GM12875 (cell line): Measurements from ENCODE around the gene MYBL2.

Experiments
- H3K4me3 ChIP-seq: one replicate; pipeline ENCODE4 v1.5.1; 2011; ENCODE audit warnings: low read depth, low read length, control low read depth
- CTCF ChIP-seq: IDR thresholded peaks from 2 replicates; pipeline ENCODE4 v1.5.1; 2011; ENCODE audit warnings: low read depth, mild to moderate bottlenecking, control low read depth, inconsistent platforms, low read length, moderate library complexity, borderline replicate concordance; ENCODE audit not compliant: insufficient read depth

The MYBL2 gene

DNA sequence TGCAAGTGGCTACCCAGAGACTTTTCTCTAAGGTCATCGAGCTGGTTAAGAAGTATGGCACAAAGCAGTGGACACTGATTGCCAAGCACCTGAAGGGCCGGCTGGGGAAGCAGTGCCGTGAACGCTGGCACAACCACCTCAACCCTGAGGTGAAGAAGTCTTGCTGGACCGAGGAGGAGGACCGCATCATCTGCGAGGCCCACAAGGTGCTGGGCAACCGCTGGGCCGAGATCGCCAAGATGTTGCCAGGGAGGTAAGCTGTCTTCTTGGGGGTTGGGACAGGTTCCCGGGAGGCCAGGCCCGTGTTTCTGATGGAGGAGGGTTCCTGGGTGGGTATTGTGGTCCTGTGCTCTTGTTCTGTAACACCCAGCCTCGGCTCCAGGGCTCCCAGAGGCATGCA, 19.9 kb downstream of the MYBL2 start:
- TF ChIP-seq CTCF: no peak
- H3K4me3 ChIP-seq: no peak overlapping the region

DNA sequence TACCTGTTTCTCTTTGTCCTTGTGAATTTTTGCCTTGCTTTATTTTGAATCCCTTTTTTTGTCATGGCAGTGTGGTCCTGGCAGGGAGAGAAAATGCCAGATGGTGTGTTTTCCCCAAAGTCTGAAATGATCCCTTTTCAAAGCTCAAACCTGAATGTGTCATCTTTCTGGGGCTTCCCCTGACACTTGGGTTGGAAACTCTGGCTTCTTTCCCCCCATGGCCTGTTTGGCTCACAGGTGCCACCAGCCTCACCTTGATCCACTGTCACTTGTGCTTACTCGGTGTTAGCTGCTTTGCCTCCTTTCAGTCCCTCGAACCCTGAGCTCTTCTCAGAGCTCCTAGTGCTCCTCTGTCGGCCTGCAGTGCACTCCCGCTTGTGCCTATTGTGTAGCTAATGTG, 22.3 kb downstream of the MYBL2 start:
- no peak overlapping the region for H3K4me3 ChIP-seq
- TF ChIP-seq CTCF: no peak

DNA sequence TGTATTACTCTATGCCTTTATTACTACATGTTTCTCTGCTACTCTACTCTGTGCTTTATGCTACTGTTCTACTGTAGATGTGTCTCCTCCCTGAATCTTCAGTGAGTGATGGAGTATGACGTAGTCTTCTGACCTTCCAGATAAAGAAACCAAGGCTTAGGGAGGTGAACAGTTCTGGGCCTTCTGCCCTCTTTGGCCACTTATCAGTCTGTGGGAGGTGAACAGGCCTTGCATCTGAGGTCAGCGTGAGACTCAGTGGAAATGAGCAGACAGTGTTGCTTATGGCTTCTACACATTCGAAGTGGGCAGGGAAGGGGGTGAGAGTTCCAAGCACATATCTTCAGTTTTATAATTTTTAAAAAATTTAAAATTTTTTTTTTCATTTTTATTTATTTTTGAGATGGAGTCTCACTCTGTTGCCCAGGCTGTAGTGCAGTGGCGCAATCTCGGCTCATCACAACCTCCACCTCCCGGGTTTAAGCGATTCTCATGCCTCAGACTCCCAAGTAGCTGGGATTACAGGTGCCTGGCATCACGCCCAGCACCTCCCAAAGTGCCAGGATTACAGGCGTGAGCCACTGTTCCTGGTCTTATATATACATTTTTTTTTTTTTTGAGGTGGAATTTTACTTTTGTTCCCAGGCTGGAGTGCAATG, 24.2 kb downstream of the MYBL2 start:
- TF ChIP-seq CTCF: no peak

DNA sequence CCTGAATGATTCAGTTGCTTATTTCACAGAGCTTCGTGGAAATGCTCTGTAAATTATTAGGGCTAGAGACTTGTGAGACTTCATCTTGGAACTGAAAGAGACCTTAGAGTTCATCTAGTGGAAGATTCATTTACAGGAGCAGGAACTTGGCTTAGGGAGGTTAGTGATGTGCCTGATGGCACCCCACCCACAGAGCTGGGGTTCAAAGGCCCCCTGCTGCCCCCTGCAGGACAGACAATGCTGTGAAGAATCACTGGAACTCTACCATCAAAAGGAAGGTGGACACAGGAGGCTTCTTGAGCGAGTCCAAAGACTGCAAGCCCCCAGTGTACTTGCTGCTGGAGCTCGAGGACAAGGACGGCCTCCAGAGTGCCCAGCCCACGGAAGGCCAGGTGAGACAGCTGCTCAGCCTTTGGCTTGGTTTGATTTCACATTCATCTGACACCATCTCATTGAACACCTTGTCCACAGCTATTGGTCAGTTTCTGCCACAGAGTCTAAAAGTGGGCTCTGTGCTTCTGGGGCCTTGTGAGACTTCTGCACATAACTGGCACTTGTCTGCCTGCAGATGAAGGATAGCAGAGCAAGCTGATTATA, 25.1 kb downstream of the MYBL2 start:
- peak; percentile 79 for TF ChIP-seq CTCF
- no peak overlapping the region for H3K4me3 ChIP-seq

More for the DNA sequence above, 24.2 kb downstream of the MYBL2 start:
- H3K4me3 ChIP-seq: no peak overlapping the region

DNA sequence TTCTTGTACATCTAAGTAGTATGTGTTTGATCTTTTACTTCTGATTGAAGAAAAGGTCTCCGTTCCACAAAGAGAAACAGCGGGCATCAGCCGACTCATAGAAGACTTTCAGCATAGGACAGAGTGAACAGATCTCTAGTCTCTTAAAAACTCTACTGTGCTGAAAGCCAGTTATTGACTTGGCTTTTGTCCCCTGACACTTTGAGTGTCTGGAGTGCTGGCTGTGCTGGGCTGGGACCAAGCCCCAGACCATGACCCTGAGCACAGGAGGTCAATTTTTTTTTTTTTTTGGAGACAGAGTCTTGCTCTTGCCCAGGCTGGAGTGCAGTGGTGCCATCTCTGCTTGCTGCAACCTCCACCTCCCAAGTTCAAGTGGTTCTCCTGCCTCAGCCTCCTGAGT, 27.8 kb downstream of the MYBL2 start:
- H3K4me3 ChIP-seq: no peak overlapping the region
- no peak for TF ChIP-seq CTCF

DNA sequence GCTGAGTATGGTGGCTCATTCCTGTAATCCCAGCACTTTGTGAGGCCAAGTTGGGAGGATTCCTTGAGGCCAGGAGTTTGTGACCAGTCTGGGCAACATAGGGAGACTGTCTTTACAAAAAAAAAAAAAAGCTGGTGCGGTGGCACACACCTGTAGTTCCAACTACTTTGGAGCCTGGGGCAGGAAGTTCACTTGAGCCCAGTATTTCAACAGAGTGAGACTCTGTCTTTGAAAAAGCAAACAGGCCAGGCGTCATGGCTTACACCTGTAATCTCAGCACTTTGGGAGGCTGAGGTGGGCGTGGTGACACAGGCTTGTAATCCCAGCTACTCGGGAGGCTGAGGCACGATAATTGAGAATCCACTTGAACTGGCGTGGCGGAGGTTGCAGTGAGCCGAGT, 28.7 kb downstream of the MYBL2 start:
- no peak for TF ChIP-seq CTCF
- no peak overlapping the region for H3K4me3 ChIP-seq

- no peak for TF ChIP-seq CTCF
- H3K4me3 ChIP-seq: no peak overlapping the region
These were observed 33.1 kb downstream of the MYBL2 start for GRCh38 chr20:43699941-43700565.
